Osteocyte (in vitro differentiated cells): Measurements from ENCODE around the gene CPXM2. TPM values are rescaled to one million over a fixed set of nuclear protein-coding genes. Genes with fewer than 3 reads are reported as not detected.

Experiments used
- DNase-seq: peaks from one replicate; pipeline ENCODE4 v3.0.0; 2021; ENCODE audit warnings: mixed read lengths; ENCODE audit not compliant: unreplicated experiment; ENCODE audit errors: extremely low spot score
- H3K27ac Mint-ChIP-seq: one replicate; pipeline ENCODE4 v1.8.0; 2021; ENCODE audit warnings: mild to moderate bottlenecking, mixed read lengths; ENCODE audit not compliant: unreplicated experiment
- H3K27me3 Mint-ChIP-seq: one replicate; pipeline ENCODE4 v1.8.0; 2021; ENCODE audit warnings: mixed read lengths; ENCODE audit not compliant: unreplicated experiment
- H3K36me3 Mint-ChIP-seq: one replicate; pipeline ENCODE4 v1.8.0; 2021; ENCODE audit warnings: mixed read lengths; ENCODE audit not compliant: unreplicated experiment
- H3K4me1 Mint-ChIP-seq: one replicate; pipeline ENCODE4 v1.8.0; 2021; ENCODE audit warnings: mixed read lengths; ENCODE audit not compliant: unreplicated experiment
- H3K4me3 Mint-ChIP-seq: one replicate; pipeline ENCODE4 v1.8.0; 2021; ENCODE audit warnings: mild to moderate bottlenecking, moderate library complexity, mixed read lengths; ENCODE audit not compliant: unreplicated experiment
- H3K9me3 Mint-ChIP-seq: one replicate; pipeline ENCODE4 v1.8.0; 2021; ENCODE audit warnings: mixed read lengths; ENCODE audit not compliant: unreplicated experiment
- CTCF ChIP-seq: fragments of 200-600 bp; sonication (generic); IDR thresholded peaks from 2 replicates; pipeline ENCODE4 v1.5.0; 2021; ENCODE audit warnings: antibody characterized with exemption, mild to moderate bottlenecking, moderate library complexity
- total RNA-seq: library from RNA; stranded (reverse); gene quantifications from 2 replicates; pipeline ENCODE4 v1.2.1, GENCODE V29; 2021

The CPXM2 gene
- total RNA-seq, 1 donor from 2014 or later, result not detected

GRCh38 chr10:123884351-123884906 is 7.2 kb downstream of the CPXM2 start:
- no peak for TF ChIP-seq CTCF
- no peak overlapping the region for H3K27ac Mint-ChIP-seq
- H3K36me3 Mint-ChIP-seq, result no peaks in the 10 kb centered on the region
- no peaks in the 10 kb centered on the region for H3K4me1 Mint-ChIP-seq
- peaks cover under 1% of the 10 kb centered on the region for H3K27me3 Mint-ChIP-seq
- DNase-seq, result no peak
- no peaks in the 10 kb centered on the region for H3K9me3 Mint-ChIP-seq
- H3K4me3 Mint-ChIP-seq, result no peak overlapping the region

GRCh38 chr10:123883673-123884320 is 7.8 kb downstream of the CPXM2 start:
- H3K4me3 Mint-ChIP-seq, result no peak overlapping the region
- no peak overlapping the region for H3K27ac Mint-ChIP-seq
- no peaks in the 10 kb centered on the region for H3K9me3 Mint-ChIP-seq
- no peak for DNase-seq
- no peak for TF ChIP-seq CTCF
- H3K27me3 Mint-ChIP-seq, result no peaks in the 10 kb centered on the region
- no peaks in the 10 kb centered on the region for H3K36me3 Mint-ChIP-seq
- no peaks in the 10 kb centered on the region for H3K4me1 Mint-ChIP-seq

DNA sequence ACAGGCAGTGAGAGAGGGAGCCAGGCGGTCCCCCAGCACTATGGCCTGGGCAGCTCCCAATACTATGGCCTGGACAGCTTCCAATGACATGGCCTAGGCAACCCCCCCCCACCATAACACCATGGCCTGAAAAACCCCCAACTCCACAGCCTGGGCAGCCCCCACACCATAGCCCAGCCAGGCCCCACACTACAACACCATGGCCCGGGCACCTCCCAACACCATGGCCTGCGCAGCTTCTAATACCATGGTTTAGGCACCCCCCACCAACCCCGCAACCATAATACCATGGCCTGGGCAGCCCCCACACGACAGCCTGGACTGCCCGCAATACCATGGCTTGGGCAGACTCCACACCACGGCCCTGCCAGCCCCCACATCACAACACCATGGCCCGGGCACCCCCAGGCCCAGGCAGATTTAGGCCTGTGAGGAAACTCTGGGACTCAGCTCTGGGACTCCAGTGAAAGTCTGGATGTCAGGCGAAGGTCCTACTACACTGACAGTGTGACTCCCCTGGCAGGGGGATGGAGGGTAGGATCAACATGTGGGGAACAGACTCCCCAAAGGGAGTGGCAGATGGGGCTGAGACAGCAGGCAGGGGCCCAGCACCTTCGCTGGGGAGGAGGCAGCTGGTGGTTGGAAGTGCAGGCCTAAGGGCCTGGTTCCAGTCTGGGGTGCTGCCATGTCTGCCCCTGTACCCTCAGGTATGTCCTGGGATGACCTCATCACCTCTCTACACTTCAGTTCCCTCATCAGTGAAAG is 8.7 kb downstream of the CPXM2 start:
- no peak for TF ChIP-seq CTCF
- no peak overlapping the region for H3K27ac Mint-ChIP-seq
- no peak for DNase-seq
- H3K36me3 Mint-ChIP-seq, result no peaks in the 10 kb centered on the region
- no peaks in the 10 kb centered on the region for H3K9me3 Mint-ChIP-seq
- H3K27me3 Mint-ChIP-seq, result no peaks in the 10 kb centered on the region
- H3K4me1 Mint-ChIP-seq, result no peaks in the 10 kb centered on the region
- no peak overlapping the region for H3K4me3 Mint-ChIP-seq

GRCh38 chr10:123882177-123882576 is 9.4 kb downstream of the CPXM2 start:
- Mint-ChIP-seq H3K27ac (no peak overlapping the region), H3K36me3 (no peaks in the 10 kb centered on the region), H3K4me3 (no peak overlapping the region), H3K4me1 (no peaks in the 10 kb centered on the region), H3K9me3 (no peaks in the 10 kb centered on the region), H3K27me3 (no peaks in the 10 kb centered on the region)
- TF ChIP-seq CTCF, result no peak
- no peak for DNase-seq

- Mint-ChIP-seq H3K27ac (no peak overlapping the region), H3K4me3 (no peak overlapping the region), H3K36me3 (no peaks in the 10 kb centered on the region), H3K9me3 (no peaks in the 10 kb centered on the region), H3K4me1 (no peaks in the 10 kb centered on the region), H3K27me3 (no peaks in the 10 kb centered on the region)
- no peak for TF ChIP-seq CTCF
- DNase-seq, result no peak
Measured at GRCh38 chr10:123879606-123880257, 11.9 kb downstream of the CPXM2 start.
